ENCODE measurements around the gene SHISA9. TPM values are rescaled to one million over a fixed set of nuclear protein-coding genes. Genes with fewer than 3 reads are reported as not detected.

The SHISA9 gene
- total and polyA plus RNA-seq, 2 donors (not counting 1 experiment from before 2014, with no cell fraction given), result 0.03 to 0.07 TPM

DNA sequence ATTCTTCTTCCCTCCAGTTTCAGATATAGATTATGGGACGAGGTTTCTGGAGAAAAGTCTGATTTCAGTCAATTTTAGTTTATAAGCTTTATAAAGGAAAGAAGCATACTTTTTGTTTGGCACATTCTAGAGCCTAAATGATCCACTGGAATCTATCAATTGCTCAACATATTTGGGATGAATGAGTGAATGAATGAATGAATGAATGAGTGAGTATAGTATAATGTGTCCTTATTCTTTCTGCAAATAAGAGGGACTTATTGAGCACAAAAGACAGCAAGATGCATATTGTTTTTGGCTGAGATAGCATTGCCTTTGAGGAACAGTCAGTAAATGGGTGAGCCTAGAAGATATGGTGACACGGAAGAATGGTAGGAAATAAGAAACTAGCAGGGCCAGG lies 245.4 kb downstream of the SHISA9 start:
- ChIA-PET POLR2A (no interaction called here), CTCF (interaction anchor here (0.6 kb wide), 2 partner anchors 12 to 32 kb away, joined by 3 read pairs; no protein-coding TSS in a partner anchor)
- Histone ChIP-seq H3K9ac (ENCODE audit: low read length) (no peak overlapping the region), H3K4me2 (replicated peaks; ENCODE audit: low read depth, low read length, poor library complexity, severe bottlenecking) (no peak overlapping the region), H2AFZ (ENCODE audit: insufficient read depth, low read depth, low read length, poor library complexity, severe bottlenecking) (no peak overlapping the region), H3K27ac (ENCODE audit: low read length in 2 of 2) (no peak overlapping the region), H3K9me3 (ENCODE audit: control extremely low read depth in 1 of 3, control insufficient read depth in 2 of 3, insufficient read depth in 1 of 3, low read length in 2 of 3) (peaks cover 0 to 1% (median 0%) of the 10 kb centered on the region in 3 donors), H3K36me3 (replicated peaks in 1 of 2; ENCODE audit: control extremely low read depth in 1 of 2, control insufficient read depth in 1 of 2, extremely low read depth in 1 of 2, insufficient read depth in 2 of 2, low read length in 1 of 2) (no peaks in the 10 kb centered on the region), H3K4me1 (ENCODE audit: control insufficient read depth in 2 of 2, insufficient read depth in 2 of 2, low read length in 2 of 2) (no peaks in the 10 kb centered on the region), H4K20me1 (ENCODE audit: control insufficient read depth, insufficient read depth, low read length, poor library complexity, severe bottlenecking) (no peaks in the 10 kb centered on the region), H3K79me2 (ENCODE audit: control insufficient read depth, insufficient read depth, low read length) (no peaks in the 10 kb centered on the region), H3K27me3 (replicated peaks in 1 of 4; ENCODE audit: control extremely low read depth in 1 of 4, control insufficient read depth in 3 of 4, insufficient read depth in 4 of 4, low read length in 3 of 4) (no peaks in the 10 kb centered on the region), H3K4me3 (ENCODE audit: control extremely low read depth in 1 of 5, extremely low read depth in 1 of 5, insufficient read depth in 1 of 5, low read depth in 2 of 5, low read length in 4 of 5) (no peak overlapping the region)
- Mint-ChIP-seq H3K27me3 (no peaks in the 10 kb centered on the region), H3K4me3 (no peak overlapping the region), H3K9me3 (ENCODE audit: insufficient read depth) (no peaks in the 10 kb centered on the region), H3K27ac (no peak overlapping the region), H3K4me1 (no peaks in the 10 kb centered on the region)
- DNase-seq, result no peak
- intact Hi-C loops (cut with micrococcal nuclease), result no loop called here
- no peak for TF ChIP-seq EZH2 (IDR thresholded peaks at IDR 0.05; ENCODE audit: borderline replicate concordance, insufficient read depth, low read depth, low read length, poor library complexity, severe bottlenecking)
- TF ChIP-seq, protein P1, sequence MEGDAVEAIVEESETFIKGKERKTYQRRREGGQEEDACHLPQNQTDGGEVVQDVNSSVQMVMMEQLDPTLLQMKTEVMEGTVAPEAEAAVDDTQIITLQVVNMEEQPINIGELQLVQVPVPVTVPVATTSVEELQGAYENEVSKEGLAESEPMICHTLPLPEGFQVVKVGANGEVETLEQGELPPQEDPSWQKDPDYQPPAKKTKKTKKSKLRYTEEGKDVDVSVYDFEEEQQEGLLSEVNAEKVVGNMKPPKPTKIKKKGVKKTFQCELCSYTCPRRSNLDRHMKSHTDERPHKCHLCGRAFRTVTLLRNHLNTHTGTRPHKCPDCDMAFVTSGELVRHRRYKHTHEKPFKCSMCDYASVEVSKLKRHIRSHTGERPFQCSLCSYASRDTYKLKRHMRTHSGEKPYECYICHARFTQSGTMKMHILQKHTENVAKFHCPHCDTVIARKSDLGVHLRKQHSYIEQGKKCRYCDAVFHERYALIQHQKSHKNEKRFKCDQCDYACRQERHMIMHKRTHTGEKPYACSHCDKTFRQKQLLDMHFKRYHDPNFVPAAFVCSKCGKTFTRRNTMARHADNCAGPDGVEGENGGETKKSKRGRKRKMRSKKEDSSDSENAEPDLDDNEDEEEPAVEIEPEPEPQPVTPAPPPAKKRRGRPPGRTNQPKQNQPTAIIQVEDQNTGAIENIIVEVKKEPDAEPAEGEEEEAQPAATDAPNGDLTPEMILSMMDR (IDR thresholded peaks at IDR 0.05), result no peak
- no peak for ATAC-seq (ENCODE audit: low read depth)
- 33% methylated on average over 1 of the region's 2 CpGs for WGBS (ENCODE audit: insufficient coverage)

DNA sequence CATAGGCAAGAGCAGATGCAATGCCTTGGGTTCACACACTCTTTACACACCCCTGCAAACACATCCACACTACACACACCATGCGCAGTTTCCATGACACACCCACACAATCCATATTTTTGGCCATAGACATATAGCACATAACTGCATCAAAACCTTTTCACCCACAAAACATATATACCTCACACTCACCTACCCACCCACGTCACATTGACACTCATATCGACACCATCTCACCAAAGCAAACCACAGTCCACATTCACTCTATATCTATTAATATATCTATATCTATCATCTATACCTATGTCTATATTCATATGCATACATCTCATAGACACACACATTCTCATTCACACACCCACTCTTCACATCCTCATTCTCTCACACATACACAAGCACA lies 246.9 kb downstream of the SHISA9 start:
- Histone ChIP-seq H3K4me3 (ENCODE audit: control extremely low read depth in 1 of 5, extremely low read depth in 1 of 5, insufficient read depth in 1 of 5, low read depth in 2 of 5, low read length in 4 of 5) (no peak overlapping the region), H3K36me3 (replicated peaks in 1 of 2; ENCODE audit: control extremely low read depth in 1 of 2, control insufficient read depth in 1 of 2, extremely low read depth in 1 of 2, insufficient read depth in 2 of 2, low read length in 1 of 2) (no peaks in the 10 kb centered on the region), H3K79me2 (ENCODE audit: control insufficient read depth, insufficient read depth, low read length) (no peaks in the 10 kb centered on the region), H3K9me3 (ENCODE audit: control extremely low read depth in 1 of 3, control insufficient read depth in 2 of 3, insufficient read depth in 1 of 3, low read length in 2 of 3) (no peaks in the 10 kb centered on the region), H3K9ac (ENCODE audit: low read length) (no peak overlapping the region), H4K20me1 (ENCODE audit: control insufficient read depth, insufficient read depth, low read length, poor library complexity, severe bottlenecking) (no peaks in the 10 kb centered on the region), H3K4me1 (ENCODE audit: control insufficient read depth in 2 of 2, insufficient read depth in 2 of 2, low read length in 2 of 2) (no peaks in the 10 kb centered on the region), H2AFZ (ENCODE audit: insufficient read depth, low read depth, low read length, poor library complexity, severe bottlenecking) (no peak overlapping the region), H3K4me2 (replicated peaks; ENCODE audit: low read depth, low read length, poor library complexity, severe bottlenecking) (no peak overlapping the region), H3K27ac (ENCODE audit: low read length in 2 of 2) (no peak overlapping the region), H3K27me3 (replicated peaks in 1 of 4; ENCODE audit: control extremely low read depth in 1 of 4, control insufficient read depth in 3 of 4, insufficient read depth in 4 of 4, low read length in 3 of 4) (no peaks in the 10 kb centered on the region)
- Mint-ChIP-seq H3K4me1 (no peaks in the 10 kb centered on the region), H3K4me3 (no peak overlapping the region), H3K9me3 (ENCODE audit: insufficient read depth) (no peaks in the 10 kb centered on the region), H3K27ac (no peak overlapping the region), H3K27me3 (no peaks in the 10 kb centered on the region)
- CTCF ChIA-PET, result no interaction called here
- DNase-seq, result no peak
- WGBS (ENCODE audit: insufficient coverage), result 87% methylated on average over 3 of the region's 3 CpGs
- POLR2A ChIA-PET, result no interaction called here
- intact Hi-C loops (cut with micrococcal nuclease), result no loop called here
- TF ChIP-seq, protein P1 (IDR thresholded peaks at IDR 0.05), result no peak
- TF ChIP-seq EZH2 (IDR thresholded peaks at IDR 0.05; ENCODE audit: borderline replicate concordance, insufficient read depth, low read depth, low read length, poor library complexity, severe bottlenecking), result no peak
- ATAC-seq (ENCODE audit: low read depth), result no peak
